Peyer's patch (tissue), 4 donors: ENCODE measurements around the gene AIMP1.

Experiments used
- CTCF ChIP-seq, 6 experiments: fragments of 450-650 bp in 4 of 6; fragments of 200-600 bp in 2 of 6; sonication (generic) in 1 of 6; IDR thresholded peaks; one replicate each; pipeline ENCODE4 v1.5.1; 2017 to 2019; ENCODE audit warnings: antibody characterized with exemption in 6 of 6, mild to moderate bottlenecking in 3 of 6, moderate library complexity in 1 of 6
- POLR2A ChIP-seq, 2 donors: fragments of 450-650 bp; IDR thresholded peaks; one replicate each; pipeline ENCODE4 v1.5.1; 2017; ENCODE audit warnings: antibody characterized with exemption in 2 of 2, mild to moderate bottlenecking in 2 of 2, moderate library complexity in 2 of 2

GRCh38 chr4:106302062-106302438 is 14.3 kb upstream of the AIMP1 start:
- TF ChIP-seq POLR2A (IDR thresholded peaks at IDR 0.05) (no peak), CTCF (IDR thresholded peaks at IDR 0.05) (no peak)
